PFSK-1 (cell line): ENCODE data around the gene NYNRIN.

Experiments
- FOXP2 ChIP-seq: optimal IDR thresholded peaks from 2 replicates; pipeline ENCODE3; 2011; ENCODE audit warnings: borderline replicate concordance, control low read depth, inconsistent platforms; ENCODE audit not compliant: insufficient read depth; ENCODE audit errors: extremely low read length, extremely low read depth
- POLR2AphosphoS5 ChIP-seq: IDR thresholded peaks from 2 replicates; pipeline ENCODE4 v1.6.1; 2012; ENCODE audit warnings: low read depth, mild to moderate bottlenecking, control low read depth, low read length, moderate library complexity
- SIN3A ChIP-seq: IDR thresholded peaks from 2 replicates; pipeline ENCODE4 v1.6.1; 2012; ENCODE audit warnings: mild to moderate bottlenecking, low read length, moderate library complexity, borderline replicate concordance; ENCODE audit not compliant: insufficient read depth
- TAF1 ChIP-seq: IDR thresholded peaks from 2 replicates; pipeline ENCODE4 v1.6.1; 2012; ENCODE audit warnings: low read length, control low read depth, borderline replicate concordance; ENCODE audit not compliant: insufficient read depth
- TF ChIP-seq, protein P1 (sequence below), 2 experiments: IDR thresholded peaks; 2 replicates each; pipeline versions ENCODE4 v1.6.1 to v1.8.0; 2011 to 2012; ENCODE audit warnings: low read depth in 2 of 2, low read length in 2 of 2, control low read depth in 1 of 2, inconsistent platforms in 1 of 2, mild to moderate bottlenecking in 1 of 2, moderate library complexity in 1 of 2; ENCODE audit not compliant: insufficient read depth in 1 of 2

GRCh38 chr14:24441904-24442239 is 43.1 kb downstream of the NYNRIN start:
- TF ChIP-seq POLR2AphosphoS5 (no peak), TAF1 (peak; percentile 37; the same call in 1 of the 2 replicates), SIN3A (no peak), FOXP2 (no peak)
- TF ChIP-seq, protein P1, sequence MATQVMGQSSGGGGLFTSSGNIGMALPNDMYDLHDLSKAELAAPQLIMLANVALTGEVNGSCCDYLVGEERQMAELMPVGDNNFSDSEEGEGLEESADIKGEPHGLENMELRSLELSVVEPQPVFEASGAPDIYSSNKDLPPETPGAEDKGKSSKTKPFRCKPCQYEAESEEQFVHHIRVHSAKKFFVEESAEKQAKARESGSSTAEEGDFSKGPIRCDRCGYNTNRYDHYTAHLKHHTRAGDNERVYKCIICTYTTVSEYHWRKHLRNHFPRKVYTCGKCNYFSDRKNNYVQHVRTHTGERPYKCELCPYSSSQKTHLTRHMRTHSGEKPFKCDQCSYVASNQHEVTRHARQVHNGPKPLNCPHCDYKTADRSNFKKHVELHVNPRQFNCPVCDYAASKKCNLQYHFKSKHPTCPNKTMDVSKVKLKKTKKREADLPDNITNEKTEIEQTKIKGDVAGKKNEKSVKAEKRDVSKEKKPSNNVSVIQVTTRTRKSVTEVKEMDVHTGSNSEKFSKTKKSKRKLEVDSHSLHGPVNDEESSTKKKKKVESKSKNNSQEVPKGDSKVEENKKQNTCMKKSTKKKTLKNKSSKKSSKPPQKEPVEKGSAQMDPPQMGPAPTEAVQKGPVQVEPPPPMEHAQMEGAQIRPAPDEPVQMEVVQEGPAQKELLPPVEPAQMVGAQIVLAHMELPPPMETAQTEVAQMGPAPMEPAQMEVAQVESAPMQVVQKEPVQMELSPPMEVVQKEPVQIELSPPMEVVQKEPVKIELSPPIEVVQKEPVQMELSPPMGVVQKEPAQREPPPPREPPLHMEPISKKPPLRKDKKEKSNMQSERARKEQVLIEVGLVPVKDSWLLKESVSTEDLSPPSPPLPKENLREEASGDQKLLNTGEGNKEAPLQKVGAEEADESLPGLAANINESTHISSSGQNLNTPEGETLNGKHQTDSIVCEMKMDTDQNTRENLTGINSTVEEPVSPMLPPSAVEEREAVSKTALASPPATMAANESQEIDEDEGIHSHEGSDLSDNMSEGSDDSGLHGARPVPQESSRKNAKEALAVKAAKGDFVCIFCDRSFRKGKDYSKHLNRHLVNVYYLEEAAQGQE (IDR thresholded peaks at IDR 0.05; ENCODE audit: insufficient read depth in 1 of 2, low read depth in 2 of 2, low read length in 2 of 2) = no peak
